Measurements from ENCODE around the gene PDCD10.

Gene PDCD10

GRCh38 chr3:167705840-167706239 lies 28.9 kb downstream of the PDCD10 start:
- no peak overlapping the region for H3K27ac ChIP-seq (ENCODE audit: low read depth, low read length)
- H3K36me3 ChIP-seq (ENCODE audit: control insufficient read depth, insufficient read depth, low read length), result peaks cover 11% of the 10 kb centered on the region
- H3K9ac ChIP-seq (ENCODE audit: low read length), result no peak overlapping the region
- H3K4me3 ChIP-seq (ENCODE audit: low read length), result no peak overlapping the region
- H3K4me1 ChIP-seq (ENCODE audit: control insufficient read depth, insufficient read depth, low read length), result no peaks in the 10 kb centered on the region
- H3K27me3 ChIP-seq (ENCODE audit: control insufficient read depth, insufficient read depth, low read length), result no peaks in the 10 kb centered on the region

- peaks cover 2% of the 10 kb centered on the region for H3K36me3 ChIP-seq (ENCODE audit: control insufficient read depth, insufficient read depth, low read length)
- no peak overlapping the region for H3K27ac ChIP-seq (ENCODE audit: low read depth, low read length)
- H3K4me3 ChIP-seq (ENCODE audit: low read length), result no peak overlapping the region
- H3K9ac ChIP-seq (ENCODE audit: low read length), result no peak overlapping the region
- no peaks in the 10 kb centered on the region for H3K4me1 ChIP-seq (ENCODE audit: control insufficient read depth, insufficient read depth, low read length)
- no peaks in the 10 kb centered on the region for H3K27me3 ChIP-seq (ENCODE audit: control insufficient read depth, insufficient read depth, low read length)
Observed at GRCh38 chr3:167700926-167701325, 33.8 kb downstream of the PDCD10 start.

- H3K27ac ChIP-seq (ENCODE audit: low read depth, low read length), result no peak overlapping the region
- no peaks in the 10 kb centered on the region for H3K27me3 ChIP-seq (ENCODE audit: control insufficient read depth, insufficient read depth, low read length)
- H3K4me3 ChIP-seq (ENCODE audit: low read length), result no peak overlapping the region
- no peaks in the 10 kb centered on the region for H3K4me1 ChIP-seq (ENCODE audit: control insufficient read depth, insufficient read depth, low read length)
- H3K9ac ChIP-seq (ENCODE audit: low read length), result no peak overlapping the region
- peaks cover 2% of the 10 kb centered on the region for H3K36me3 ChIP-seq (ENCODE audit: control insufficient read depth, insufficient read depth, low read length)
Observed at GRCh38 chr3:167700046-167700445, 34.6 kb downstream of the PDCD10 start.

GRCh38 chr3:167694121-167694520 lies 40.6 kb downstream of the PDCD10 start:
- Histone ChIP-seq H3K9ac (ENCODE audit: low read length) (no peak overlapping the region), H3K27me3 (ENCODE audit: control insufficient read depth, insufficient read depth, low read length) (no peaks in the 10 kb centered on the region), H3K36me3 (ENCODE audit: control insufficient read depth, insufficient read depth, low read length) (no peaks in the 10 kb centered on the region), H3K4me1 (ENCODE audit: control insufficient read depth, insufficient read depth, low read length) (no peaks in the 10 kb centered on the region), H3K27ac (ENCODE audit: low read depth, low read length) (no peak overlapping the region), H3K4me3 (ENCODE audit: low read length) (no peak overlapping the region)

- H3K36me3 ChIP-seq (ENCODE audit: control insufficient read depth, insufficient read depth, low read length), result no peaks in the 10 kb centered on the region
- no peaks in the 10 kb centered on the region for H3K4me1 ChIP-seq (ENCODE audit: control insufficient read depth, insufficient read depth, low read length)
- no peak overlapping the region for H3K9ac ChIP-seq (ENCODE audit: low read length)
- no peak overlapping the region for H3K4me3 ChIP-seq (ENCODE audit: low read length)
- no peaks in the 10 kb centered on the region for H3K27me3 ChIP-seq (ENCODE audit: control insufficient read depth, insufficient read depth, low read length)
- no peak overlapping the region for H3K27ac ChIP-seq (ENCODE audit: low read depth, low read length)
Observed at GRCh38 chr3:167691366-167691765, 43.3 kb downstream of the PDCD10 start.

- no peak overlapping the region for H3K4me3 ChIP-seq (ENCODE audit: low read length)
- H3K4me1 ChIP-seq (ENCODE audit: control insufficient read depth, insufficient read depth, low read length), result no peaks in the 10 kb centered on the region
- H3K27ac ChIP-seq (ENCODE audit: low read depth, low read length), result no peak overlapping the region
- no peaks in the 10 kb centered on the region for H3K27me3 ChIP-seq (ENCODE audit: control insufficient read depth, insufficient read depth, low read length)
- H3K9ac ChIP-seq (ENCODE audit: low read length), result no peak overlapping the region
- peaks cover 7% of the 10 kb centered on the region for H3K36me3 ChIP-seq (ENCODE audit: control insufficient read depth, insufficient read depth, low read length)
Observed at GRCh38 chr3:167684388-167684993, 50.2 kb downstream of the PDCD10 start.

- Histone ChIP-seq H3K4me3 (ENCODE audit: low read length) (no peak overlapping the region), H3K27me3 (ENCODE audit: control insufficient read depth, insufficient read depth, low read length) (no peaks in the 10 kb centered on the region), H3K4me1 (ENCODE audit: control insufficient read depth, insufficient read depth, low read length) (no peaks in the 10 kb centered on the region), H3K27ac (ENCODE audit: low read depth, low read length) (no peak overlapping the region), H3K9ac (ENCODE audit: low read length) (no peak overlapping the region), H3K36me3 (ENCODE audit: control insufficient read depth, insufficient read depth, low read length) (peaks cover 19% of the 10 kb centered on the region)
Observed at GRCh38 chr3:167679526-167679925, 55.2 kb downstream of the PDCD10 start.

- Histone ChIP-seq H3K27me3 (ENCODE audit: control insufficient read depth, insufficient read depth, low read length) (no peaks in the 10 kb centered on the region), H3K9ac (ENCODE audit: low read length) (no peak overlapping the region), H3K4me1 (ENCODE audit: control insufficient read depth, insufficient read depth, low read length) (no peaks in the 10 kb centered on the region), H3K4me3 (ENCODE audit: low read length) (no peak overlapping the region), H3K36me3 (ENCODE audit: control insufficient read depth, insufficient read depth, low read length) (peaks cover 12% of the 10 kb centered on the region), H3K27ac (ENCODE audit: low read depth, low read length) (no peak overlapping the region)
Observed at GRCh38 chr3:167675848-167676247, 58.8 kb downstream of the PDCD10 start.

GRCh38 chr3:167673221-167673620 lies 61.5 kb downstream of the PDCD10 start:
- Histone ChIP-seq H3K4me1 (ENCODE audit: control insufficient read depth, insufficient read depth, low read length) (no peaks in the 10 kb centered on the region), H3K4me3 (ENCODE audit: low read length) (no peak overlapping the region), H3K27ac (ENCODE audit: low read depth, low read length) (no peak overlapping the region), H3K36me3 (ENCODE audit: control insufficient read depth, insufficient read depth, low read length) (peaks cover 12% of the 10 kb centered on the region), H3K27me3 (ENCODE audit: control insufficient read depth, insufficient read depth, low read length) (no peaks in the 10 kb centered on the region), H3K9ac (ENCODE audit: low read length) (no peak overlapping the region)

GRCh38 chr3:167671878-167672427 lies 62.7 kb downstream of the PDCD10 start:
- Histone ChIP-seq H3K27ac (ENCODE audit: low read depth, low read length) (no peak overlapping the region), H3K36me3 (ENCODE audit: control insufficient read depth, insufficient read depth, low read length) (peaks cover 12% of the 10 kb centered on the region), H3K4me3 (ENCODE audit: low read length) (no peak overlapping the region), H3K4me1 (ENCODE audit: control insufficient read depth, insufficient read depth, low read length) (no peaks in the 10 kb centered on the region), H3K27me3 (ENCODE audit: control insufficient read depth, insufficient read depth, low read length) (no peaks in the 10 kb centered on the region), H3K9ac (ENCODE audit: low read length) (no peak overlapping the region)

- H3K4me1 ChIP-seq (ENCODE audit: control insufficient read depth, insufficient read depth, low read length), result no peaks in the 10 kb centered on the region
- no peak overlapping the region for H3K27ac ChIP-seq (ENCODE audit: low read depth, low read length)
- no peaks in the 10 kb centered on the region for H3K27me3 ChIP-seq (ENCODE audit: control insufficient read depth, insufficient read depth, low read length)
- no peak overlapping the region for H3K4me3 ChIP-seq (ENCODE audit: low read length)
- no peak overlapping the region for H3K9ac ChIP-seq (ENCODE audit: low read length)
- peaks cover 1% of the 10 kb centered on the region for H3K36me3 ChIP-seq (ENCODE audit: control insufficient read depth, insufficient read depth, low read length)
Observed at GRCh38 chr3:167669699-167670098, 65.0 kb downstream of the PDCD10 start.

- H3K4me1 ChIP-seq (ENCODE audit: control insufficient read depth, insufficient read depth, low read length), result no peaks in the 10 kb centered on the region
- no peaks in the 10 kb centered on the region for H3K27me3 ChIP-seq (ENCODE audit: control insufficient read depth, insufficient read depth, low read length)
- no peak overlapping the region for H3K9ac ChIP-seq (ENCODE audit: low read length)
- no peak overlapping the region for H3K4me3 ChIP-seq (ENCODE audit: low read length)
- no peaks in the 10 kb centered on the region for H3K36me3 ChIP-seq (ENCODE audit: control insufficient read depth, insufficient read depth, low read length)
- H3K27ac ChIP-seq (ENCODE audit: low read depth, low read length), result no peak overlapping the region
Observed at GRCh38 chr3:167668651-167669050, 66.0 kb downstream of the PDCD10 start.

- Histone ChIP-seq H3K27ac (ENCODE audit: low read depth, low read length) (no peak overlapping the region), H3K27me3 (ENCODE audit: control insufficient read depth, insufficient read depth, low read length) (no peaks in the 10 kb centered on the region), H3K9ac (ENCODE audit: low read length) (no peak overlapping the region), H3K36me3 (ENCODE audit: control insufficient read depth, insufficient read depth, low read length) (no peaks in the 10 kb centered on the region), H3K4me3 (ENCODE audit: low read length) (no peak overlapping the region), H3K4me1 (ENCODE audit: control insufficient read depth, insufficient read depth, low read length) (no peaks in the 10 kb centered on the region)
Observed at GRCh38 chr3:167666563-167666962, 68.1 kb downstream of the PDCD10 start.
